DLD1 (cell line): Measurements from ENCODE around the gene FN1.

Experiments
- in situ Hi-C: cut with HindIII; loops from 2 replicates; pipeline ENCODE4 v1.10.0; 2017; ENCODE audit warnings: low sequenced_read_pairs

The FN1 gene

DNA sequence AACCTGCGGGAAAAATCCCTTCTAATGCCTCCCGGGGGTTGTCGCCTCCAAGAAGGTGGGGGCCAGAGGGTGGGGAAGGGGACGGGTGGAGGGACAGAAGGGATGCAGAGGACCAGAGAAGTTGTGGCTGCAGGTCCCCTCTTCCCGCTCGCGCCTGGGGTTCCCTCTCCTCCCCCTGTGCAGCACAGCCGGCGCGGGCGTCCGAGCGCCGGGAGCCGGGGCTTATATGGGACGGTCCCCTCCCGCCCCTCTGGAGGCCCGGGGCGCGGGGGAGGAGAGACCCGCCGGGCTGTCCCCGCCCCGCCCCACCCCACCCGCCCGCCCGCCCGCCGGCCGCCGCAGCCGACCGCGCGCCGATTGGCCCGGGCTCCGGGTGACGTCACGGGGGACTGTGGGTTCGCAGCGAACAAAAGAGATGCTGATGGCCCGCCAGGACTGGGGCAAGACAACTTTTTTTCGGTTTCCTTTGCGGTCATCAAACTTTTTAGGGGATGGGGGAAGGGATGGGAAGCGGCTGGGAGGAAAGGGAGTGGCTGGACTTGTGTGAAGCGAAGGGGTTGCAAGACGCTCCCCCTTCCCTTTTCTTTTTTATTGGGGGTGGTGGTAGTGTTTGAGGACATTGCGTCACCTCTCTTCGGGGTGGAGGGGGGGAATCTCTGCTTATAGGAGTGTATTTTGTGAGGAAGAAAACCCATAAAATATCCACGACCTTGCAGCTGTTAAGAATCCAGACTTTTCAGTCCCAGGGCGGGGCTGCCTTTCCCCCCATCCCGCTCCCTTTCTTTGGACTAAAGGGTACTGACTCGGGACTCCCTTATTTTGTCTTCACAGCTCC lies at the start of gene FN1:
FN1 (minus strand) TSS at position 199 of the 835 bp plus-strand sequence. CDS start 266 bp downstream, outside the sequence.
- in situ Hi-C loops: no loop called here

DNA sequence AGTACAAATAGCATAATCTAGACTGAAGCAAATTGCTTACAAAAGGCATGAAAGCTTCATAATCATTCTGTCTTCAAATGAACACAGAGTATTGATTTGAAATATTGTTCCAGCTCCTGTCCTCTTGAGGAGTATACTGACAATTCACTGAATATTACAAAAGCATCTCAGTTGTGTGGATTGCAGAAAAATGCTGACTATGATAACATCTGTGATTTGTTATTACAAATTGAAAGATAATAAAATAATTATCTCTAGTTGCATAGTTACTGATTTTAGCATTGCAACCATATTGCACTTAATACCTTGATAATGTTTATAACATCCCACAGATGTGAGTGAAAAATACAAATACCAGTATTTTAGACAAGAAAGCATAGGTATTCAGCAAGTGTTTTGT lies 49.2 kb upstream of the FN1 start:
- in situ Hi-C loops: no loop called here

DNA sequence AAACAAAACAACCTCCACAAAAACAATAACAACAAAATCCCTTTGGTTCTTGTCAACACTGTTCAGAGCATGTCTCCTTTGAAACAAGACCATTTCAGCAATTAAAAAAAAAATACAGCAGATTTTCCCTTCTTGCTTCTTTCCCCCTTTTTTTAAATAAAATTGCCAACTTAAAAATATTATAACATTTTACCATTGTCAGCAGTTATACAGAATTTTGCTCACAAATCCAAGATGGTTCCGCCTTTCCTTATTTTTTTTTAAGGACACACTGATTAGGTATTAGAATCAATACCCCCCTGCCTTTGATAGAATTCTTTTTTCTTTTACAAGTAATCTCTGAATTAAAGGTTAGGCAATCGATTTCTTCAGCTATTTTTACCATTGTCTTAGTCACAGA lies 48.7 kb upstream of the FN1 start:
- in situ Hi-C loops: no loop called here

DNA sequence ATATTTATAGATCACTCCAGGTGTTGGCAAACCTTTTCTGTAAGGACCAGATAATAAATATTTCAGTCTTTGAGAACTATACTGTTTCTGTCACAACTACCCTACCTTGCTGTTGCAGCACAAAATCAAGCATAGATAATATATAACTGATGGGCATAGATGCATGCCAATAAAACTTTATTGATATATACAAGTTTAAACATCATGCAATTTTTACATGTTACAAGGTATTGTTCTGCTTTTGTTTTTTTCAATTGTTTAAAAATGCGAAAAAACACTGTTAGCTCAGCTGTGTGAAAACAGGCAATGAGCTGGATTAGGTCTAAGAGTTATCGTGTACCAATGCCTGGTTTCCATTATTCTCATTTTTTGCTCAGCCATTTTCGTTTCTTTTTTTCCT lies 47.6 kb upstream of the FN1 start:
- in situ Hi-C loops: no loop called here

DNA sequence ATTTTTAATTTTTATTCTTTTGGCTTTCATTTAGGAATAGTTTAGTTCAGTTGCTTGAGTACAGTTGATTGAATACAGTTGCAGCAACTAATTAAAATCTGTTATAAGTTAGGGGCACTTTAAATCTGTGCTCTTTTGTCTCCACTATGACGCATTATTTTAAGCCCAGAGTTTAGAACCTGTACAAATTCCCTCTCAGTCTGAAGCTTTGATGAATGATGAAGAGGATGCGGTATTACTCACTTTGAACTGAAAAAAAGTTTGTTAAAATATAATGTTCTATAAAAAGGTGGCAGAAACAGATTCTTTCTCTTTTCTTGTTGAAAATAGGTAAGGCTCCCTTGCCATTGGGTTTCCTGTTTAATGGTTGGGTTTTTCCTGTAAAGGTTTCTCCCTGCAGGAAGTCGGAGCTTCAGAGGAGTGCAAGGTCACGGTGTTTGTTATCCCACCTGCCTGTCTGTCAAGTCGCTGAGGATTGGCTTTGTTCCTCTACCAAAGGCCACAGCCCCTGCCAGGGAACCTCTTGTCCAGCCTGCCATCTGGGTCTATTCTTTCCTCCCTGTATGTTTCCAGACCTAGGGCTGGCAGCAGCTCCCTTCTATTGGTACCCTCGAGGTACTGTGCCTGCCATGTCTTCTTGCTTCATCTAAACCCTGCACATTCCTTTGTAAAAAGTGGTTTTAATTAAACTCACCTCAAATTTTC lies 43.8 kb upstream of the FN1 start:
- in situ Hi-C loops: no loop called here

DNA sequence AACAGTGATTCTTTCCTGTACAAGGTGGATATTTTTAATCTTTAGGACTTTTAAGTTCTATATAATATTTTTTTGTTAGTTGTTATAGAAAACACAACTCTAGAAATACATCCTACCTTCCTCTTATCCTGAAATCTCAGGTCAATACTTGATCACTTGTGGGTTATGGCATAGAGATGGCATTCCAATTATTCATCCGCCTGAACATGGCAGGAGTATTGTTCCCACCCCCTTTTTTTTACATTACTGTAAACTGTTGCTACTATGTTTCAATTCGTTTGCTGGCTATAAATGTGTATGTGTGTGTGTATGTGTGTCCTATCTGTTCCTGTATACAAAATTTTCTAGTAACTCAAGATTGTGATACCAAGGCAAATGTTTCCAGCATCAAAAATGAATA lies 43.3 kb upstream of the FN1 start:
- in situ Hi-C loops: no loop called here

DNA sequence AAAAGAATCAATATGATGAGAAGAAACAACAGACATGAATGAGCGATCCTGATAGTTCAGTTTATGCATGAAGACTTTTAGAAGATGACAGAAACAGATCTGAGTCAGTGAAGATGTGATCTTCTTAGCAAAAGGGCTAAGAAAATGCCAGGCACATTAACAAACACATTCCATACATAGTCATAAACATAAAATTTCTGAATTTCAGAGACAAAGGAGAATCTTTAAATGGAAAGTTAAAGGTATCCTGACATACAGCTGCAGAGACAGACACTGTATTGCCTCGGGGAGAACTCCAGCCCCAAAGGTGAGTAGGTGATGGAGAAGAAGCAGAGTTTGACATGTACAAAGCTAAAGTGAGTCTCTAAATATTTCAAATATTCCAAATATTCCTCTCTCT lies 40.6 kb upstream of the FN1 start:
- in situ Hi-C loops: no loop called here

DNA sequence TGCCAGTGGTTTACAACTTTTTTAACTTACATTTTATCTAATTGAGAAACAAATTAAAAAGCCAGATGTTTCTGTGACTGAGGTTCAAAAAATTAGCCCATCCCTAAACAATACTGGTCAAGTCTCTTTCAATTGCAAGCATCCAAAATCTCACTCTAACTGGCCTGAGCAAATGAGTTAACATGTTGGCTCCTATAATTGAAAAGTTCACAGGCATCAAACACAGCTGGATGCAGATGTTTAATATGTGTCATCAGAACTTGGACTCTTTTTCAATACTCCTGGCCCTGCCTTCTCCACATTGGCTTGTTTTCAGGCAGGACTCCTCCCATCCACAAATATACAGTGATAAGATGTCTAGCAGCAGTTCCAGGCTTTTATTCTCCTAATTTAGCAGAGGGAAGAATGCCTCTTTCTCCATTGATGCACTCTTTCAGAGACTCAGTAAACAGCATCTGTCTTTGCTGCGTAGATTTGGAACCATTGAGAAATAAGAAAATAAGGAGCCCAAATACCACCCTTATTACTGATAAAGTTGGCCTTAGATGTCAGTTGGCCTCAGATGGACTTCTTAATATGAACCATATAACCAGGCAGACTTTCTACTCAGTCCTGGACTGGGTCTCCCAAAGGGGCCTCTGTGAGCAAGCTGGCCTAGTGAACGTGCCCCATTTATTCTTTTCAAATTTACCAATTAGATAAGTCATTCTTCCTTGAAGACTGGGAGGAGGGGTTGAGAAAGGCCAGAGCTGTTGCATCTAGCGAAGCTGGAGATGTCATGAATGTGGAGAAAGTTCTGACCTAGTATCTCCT lies 30.4 kb upstream of the FN1 start:
- in situ Hi-C loops: no loop called here

DNA sequence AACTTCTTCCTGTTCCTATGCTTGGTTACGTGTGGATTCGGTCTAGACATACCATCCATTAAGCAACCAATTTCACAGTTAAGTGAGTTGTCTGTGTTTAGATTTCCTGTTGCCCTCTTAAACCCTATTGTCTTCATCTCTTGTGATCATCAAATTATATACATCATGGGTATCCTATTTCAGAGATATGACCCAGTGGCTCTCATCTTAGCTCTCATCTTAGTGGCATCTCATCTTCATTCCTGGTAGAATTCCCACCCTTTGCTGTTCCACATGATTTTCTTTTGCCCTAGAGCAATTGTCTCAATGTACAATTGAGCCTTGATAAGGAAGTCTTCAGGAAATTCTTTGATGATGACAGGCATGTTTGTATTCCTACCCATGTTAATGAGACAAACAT lies 29.4 kb upstream of the FN1 start:
- in situ Hi-C loops: no loop called here

DNA sequence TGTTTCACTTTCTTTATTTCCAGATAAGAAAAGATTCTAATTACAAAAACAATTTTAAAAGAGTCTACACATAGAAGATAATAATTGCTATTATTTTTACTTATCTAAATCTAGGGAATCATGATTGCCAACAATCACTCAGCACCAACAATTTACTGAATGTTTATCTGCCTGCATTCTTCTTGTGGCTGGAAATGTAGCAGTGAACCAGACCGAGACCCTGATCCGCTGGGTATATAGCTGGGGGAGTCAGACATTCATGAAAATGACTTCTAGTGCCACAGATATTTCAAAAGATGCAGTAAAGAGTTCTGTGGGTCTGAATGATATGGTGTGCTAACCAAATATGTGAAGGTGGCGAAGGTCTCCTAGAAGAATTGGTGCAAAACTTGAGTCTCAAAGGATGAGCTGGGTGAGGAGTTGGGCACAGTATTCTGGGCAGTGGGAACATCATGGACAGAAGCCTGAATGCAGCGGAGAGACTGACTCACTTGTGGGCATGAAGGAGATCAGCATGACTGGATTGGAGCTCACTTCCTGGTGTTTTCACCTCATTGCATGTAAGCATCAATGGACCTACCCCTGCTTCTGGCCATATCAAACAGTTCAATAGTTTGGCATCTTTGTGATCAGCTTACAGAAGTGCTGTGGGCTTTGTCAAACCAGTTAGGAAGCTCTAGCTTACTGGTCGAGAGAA lies 26.1 kb upstream of the FN1 start:
- in situ Hi-C loops: no loop called here

DNA sequence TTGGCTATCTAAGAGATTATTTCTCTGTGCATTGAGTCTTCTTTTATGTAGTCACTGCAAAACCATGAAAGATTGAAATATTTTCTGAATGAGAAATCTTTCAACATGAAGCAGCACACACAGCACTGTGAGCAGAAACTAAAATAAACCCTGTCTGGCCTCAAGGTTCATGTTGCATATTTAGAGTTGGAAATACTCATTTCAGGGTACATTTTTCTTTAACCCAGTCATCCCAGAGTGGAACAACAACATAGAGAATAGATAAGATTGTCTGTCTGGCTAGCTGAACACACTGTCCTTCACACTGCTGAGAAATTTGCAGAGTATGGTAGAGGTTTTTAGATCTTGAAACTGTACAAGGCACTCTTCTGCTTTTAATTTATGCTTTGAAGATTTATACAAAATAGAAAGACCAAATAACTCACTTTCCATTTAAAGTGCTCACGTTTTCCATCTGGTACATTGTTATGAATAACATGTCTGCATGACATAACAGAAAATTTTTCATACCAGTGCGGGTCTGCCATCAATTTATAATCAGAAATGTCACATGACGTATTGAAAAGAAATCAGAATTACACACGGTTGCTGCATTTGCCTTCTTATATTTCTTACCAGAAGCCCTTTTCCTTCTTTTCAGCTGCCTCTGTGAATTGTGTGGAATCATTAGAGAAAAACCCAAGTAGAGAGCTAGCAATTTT lies 25.0 kb upstream of the FN1 start:
- in situ Hi-C loops: no loop called here

DNA sequence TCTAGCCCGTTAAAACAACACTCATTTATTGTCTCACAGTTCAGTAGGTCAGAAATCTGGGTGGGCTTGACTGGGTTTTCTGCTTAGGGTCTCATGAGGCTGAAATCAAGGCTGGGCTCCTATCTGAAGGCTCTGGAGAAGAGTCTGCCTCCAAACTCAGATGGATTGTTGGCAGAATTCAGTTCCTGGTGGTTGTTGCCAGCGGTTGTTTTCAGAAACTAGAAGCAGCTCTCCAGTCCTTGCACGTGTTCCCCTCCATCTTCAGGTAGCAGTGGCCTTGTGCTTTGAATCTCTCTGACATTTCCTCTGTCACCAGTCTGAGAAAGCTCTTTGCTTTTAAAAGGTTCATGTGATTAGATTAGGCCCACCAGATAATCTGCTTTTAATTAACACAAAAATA lies 20.1 kb upstream of the FN1 start:
- in situ Hi-C loops: no loop called here

DNA sequence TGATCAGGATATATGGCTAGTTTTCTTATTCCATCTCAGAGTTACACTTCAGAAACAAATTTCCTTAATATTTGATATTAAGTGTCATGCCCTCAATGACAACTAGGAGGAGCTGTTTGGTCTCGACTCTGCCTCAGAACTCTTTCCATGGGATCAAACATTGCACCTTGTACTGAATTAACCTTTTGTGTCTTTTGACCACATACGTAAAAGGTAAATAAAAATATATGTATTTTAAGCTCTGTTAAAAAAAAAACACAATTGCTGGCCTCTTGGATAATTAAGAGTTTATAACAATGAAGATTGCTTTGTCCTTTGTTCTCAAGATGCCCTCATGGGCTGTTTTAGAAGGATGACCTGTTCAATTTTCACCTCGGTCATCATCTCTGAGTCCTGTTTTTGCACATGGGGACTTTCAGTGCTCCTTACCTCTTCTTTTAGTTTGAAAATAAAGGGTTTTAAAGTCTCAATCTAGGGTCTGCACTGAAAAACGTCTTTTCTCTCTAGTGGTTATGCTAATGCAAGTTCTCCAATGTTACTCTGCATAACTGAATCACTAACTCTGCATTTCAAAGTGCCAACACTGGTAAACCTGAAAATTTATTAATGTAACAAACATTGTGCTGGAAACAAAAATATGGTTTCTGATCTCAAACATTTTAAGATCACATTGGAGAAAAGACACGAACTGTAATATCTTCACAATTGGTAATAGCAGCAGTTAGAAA lies 18.8 kb upstream of the FN1 start:
- in situ Hi-C loops: no loop called here

DNA sequence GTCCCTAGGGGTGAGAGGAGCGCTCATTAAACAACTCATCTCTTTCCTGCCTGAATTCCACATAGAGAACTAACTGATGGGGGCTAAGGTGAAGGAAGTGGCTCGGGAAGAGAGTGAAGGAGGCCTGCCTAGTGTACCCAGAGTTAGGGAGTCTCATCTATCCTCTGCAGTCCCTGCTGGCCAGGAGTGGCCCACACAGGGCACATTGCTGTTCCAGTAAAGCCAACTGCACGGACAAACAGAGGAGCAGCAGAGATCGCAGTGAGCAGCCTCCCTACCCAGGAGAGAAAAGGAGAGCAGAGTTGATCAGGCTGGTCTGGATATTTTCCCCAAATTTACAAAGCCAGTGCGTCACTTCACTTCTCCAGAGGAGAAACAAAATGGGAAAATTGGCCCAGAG lies 16.9 kb upstream of the FN1 start:
- in situ Hi-C loops: no loop called here

DNA sequence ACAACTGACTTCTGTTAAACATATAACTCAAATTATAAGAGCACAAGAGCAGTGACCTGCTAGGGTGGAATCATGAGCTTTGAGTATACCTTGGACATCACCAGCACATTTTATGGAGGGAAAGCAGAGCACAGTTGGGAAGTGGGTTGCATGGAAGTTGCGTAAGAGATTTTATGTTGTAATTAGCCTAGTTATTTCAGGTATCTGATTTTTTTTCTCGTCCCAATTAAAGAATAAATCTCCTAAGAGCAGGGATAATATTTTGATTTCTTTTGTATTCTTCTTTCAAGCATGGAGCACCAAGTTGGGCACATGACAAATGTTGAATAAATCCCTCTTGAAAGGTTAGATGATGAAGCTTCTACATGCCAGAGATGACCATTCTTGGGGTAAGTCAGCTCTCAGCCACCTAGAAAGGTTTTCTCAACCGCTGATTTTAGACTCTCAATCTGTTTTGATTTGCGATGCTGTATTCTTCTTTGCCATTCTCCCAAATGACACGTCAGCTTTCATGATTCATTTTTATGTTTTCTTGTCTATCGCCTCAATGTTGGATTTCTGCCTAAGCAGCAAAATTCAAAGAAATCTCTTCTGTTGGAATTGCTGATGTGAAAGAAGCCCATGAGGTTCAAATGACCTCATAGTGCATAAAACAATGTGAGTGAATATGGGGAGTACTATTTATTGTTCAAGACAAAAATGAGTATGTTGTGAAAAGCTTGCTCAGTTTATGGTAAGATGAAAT lies 15.3 kb upstream of the FN1 start:
- in situ Hi-C loops: no loop called here

DNA sequence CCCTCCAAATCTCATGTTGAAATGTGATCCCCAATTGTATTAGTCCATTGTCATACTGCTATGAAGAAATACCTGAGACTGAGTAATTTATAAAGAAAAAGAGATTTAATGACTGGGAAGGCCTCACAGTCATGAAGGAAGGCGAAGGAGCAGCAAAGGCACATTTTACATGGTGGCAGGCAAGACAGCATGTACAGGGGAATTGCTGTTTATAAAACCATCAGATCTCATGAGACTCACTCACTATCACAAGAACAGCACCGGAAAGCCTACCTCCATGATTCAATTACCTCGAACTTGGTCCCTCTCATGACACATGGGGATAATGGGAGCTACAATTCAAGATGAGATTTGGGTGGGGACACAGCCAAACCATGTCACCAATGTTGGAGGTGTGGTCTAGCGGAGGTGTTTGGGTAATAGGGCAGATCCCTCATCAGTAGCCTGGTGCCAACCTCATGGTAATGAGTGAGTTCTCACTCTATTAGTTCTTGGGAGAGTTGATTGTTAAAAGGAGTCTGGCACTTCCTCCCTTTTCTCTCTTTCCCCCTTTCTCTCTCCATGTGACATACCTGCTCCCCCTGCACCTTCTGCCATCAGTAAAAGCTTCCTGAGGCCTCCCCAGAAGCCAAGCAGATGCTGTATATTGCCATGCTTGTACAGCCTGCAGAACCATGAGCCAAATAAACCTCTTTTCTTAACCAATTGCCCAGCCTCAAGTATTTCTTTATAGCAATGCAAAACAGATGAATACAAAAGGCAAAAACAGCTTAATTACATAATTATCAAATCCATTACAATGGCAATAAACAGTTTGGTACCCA lies 14.5 kb upstream of the FN1 start:
- in situ Hi-C loops: no loop called here

DNA sequence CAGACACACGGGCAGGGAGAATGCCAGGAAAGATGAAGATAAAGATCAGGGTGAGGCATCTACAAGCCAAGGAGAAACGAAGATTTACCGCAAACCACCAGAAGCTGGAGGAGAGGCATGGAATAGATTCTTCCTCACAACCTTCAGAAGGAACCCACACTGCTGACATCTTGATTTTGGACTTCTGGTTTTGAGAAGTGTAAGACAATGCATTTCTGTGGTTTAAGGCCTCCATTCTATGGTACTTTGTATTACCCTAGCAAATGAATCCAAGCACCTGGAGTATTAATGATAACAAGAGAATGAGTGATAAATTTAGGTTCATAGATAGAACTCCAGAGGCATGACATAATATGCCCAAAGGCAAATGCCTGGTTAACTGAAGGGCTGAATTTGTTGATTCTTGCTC lies 11.8 kb upstream of the FN1 start:
- in situ Hi-C loops: no loop called here

DNA sequence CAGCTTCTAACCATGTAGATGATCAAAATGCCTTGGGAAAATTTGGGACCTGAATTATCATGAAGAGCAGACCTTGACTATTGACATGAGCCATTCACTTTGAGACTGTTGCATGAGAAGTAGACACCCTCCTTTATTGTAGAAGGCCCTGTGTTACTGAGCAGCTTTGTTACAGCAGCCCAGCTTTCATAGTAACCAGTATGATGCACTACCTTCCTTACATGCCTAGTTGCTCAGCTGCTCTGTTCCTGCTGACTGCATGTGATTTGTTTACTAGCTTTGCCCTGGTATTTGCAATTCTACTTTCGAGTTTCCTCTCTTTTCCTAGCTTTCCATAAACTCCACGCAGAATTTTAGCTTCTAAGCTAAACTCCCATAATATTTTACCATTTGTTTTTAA lies 11.2 kb upstream of the FN1 start:
- in situ Hi-C loops: no loop called here
